GM12878 (cell line): ENCODE results near the gene ELL. TPM values are rescaled to one million over a fixed set of nuclear protein-coding genes. Genes with fewer than 3 reads are reported as not detected.

Experiments
- ATAC-seq: fragments of 200-7000 bp; cut with Tn5 transposase; 3 replicates; pipeline ENCODE4 v1.9.1; 2020; ENCODE audit warnings: mild to moderate bottlenecking, moderate library complexity
- BruUV-seq: library from RNA; stranded (reverse); fragments of 400-500 nt; replicated peaks from 2 replicates; lab custom pipeline; 2021; lab: Mats Ljungman, UMichigan
- CTCF ChIA-PET: fragments of 300-600 bp; sonication (Branson Sonifier 250); formaldehyde crosslinking; extraction: SDS; loops from one replicate; lab custom pipeline; 2021; ENCODE audit warnings: inconsistent platforms; lab: Yijun Ruan, JAX
- POLR2A ChIA-PET: fragments of 350-600 bp; formaldehyde crosslinking; extraction: SDS; loops from one replicate; lab custom pipeline; 2021; ENCODE audit warnings: inconsistent platforms; lab: Charles Lee
- RAD21 ChIA-PET: fragments of 300-600 bp; sonication (Branson Sonifier 250); formaldehyde crosslinking; loops from one replicate; lab custom pipeline; 2023; ENCODE audit warnings: antibody characterized with exemption; ENCODE audit not compliant: unreplicated experiment; lab: Charles Lee
- SMC1A ChIA-PET: fragments of 300-600 bp; sonication (Branson Sonifier 250); formaldehyde crosslinking; loops from one replicate; lab custom pipeline; 2023; ENCODE audit not compliant: unreplicated experiment, uncharacterized antibody; lab: Charles Lee
- DNase-seq: peaks from one replicate; pipeline ENCODE4 v3.0.0-alpha.2; 2011; ENCODE audit warnings: low read depth, low spot score
- FAIRE-seq: peaks from 3 replicates; lab custom pipeline; 2011; peaks lifted over from hg19 to GRCh38; lab: Jason Lieb, UNC
- H2AFZ ChIP-seq: 2 replicates; pipeline ENCODE4 v1.6.0; 2011; ENCODE audit warnings: low read depth, low read length, control low read depth; ENCODE audit not compliant: control insufficient read depth
- H3K27ac ChIP-seq: 2 replicates; pipeline ENCODE4 v1.5.1; 2011; ENCODE audit warnings: control low read depth; ENCODE audit not compliant: control insufficient read depth, insufficient read depth
- H3K27me3 ChIP-seq, 2 experiments: replicated peaks in 1 of 2; 2 replicates each; pipeline versions ENCODE4 v1.6.0 to v1.6.1; 2011; ENCODE audit warnings: low read length in 1 of 2; ENCODE audit not compliant: control insufficient read depth in 2 of 2, insufficient read depth in 2 of 2
- H3K36me3 ChIP-seq, 2 experiments: 2 replicates each; pipeline ENCODE4 v1.5.1; 2011; ENCODE audit warnings: low read length in 1 of 2; ENCODE audit not compliant: control insufficient read depth in 2 of 2, insufficient read depth in 2 of 2
- H3K4me1 ChIP-seq: 2 replicates; pipeline ENCODE4 v1.6.1; 2011; ENCODE audit warnings: mild to moderate bottlenecking, low read length, moderate library complexity, mixed read lengths; ENCODE audit not compliant: control insufficient read depth, insufficient read depth
- H3K4me2 ChIP-seq: 2 replicates; pipeline ENCODE4 v1.6.0; 2011; ENCODE audit warnings: control low read depth; ENCODE audit not compliant: control insufficient read depth, insufficient read depth
- H3K4me3 ChIP-seq: fragments of 200-600 bp; sonication (generic); 2 replicates; pipeline ENCODE4 v1.5.1; 2016
- H3K79me2 ChIP-seq: 2 replicates; pipeline ENCODE4 v1.6.0; 2011; ENCODE audit warnings: low read length; ENCODE audit not compliant: control insufficient read depth, insufficient read depth
- H3K9ac ChIP-seq: 2 replicates; pipeline ENCODE4 v1.8.0; 2011; ENCODE audit warnings: low read length, control low read depth, mixed read lengths; ENCODE audit not compliant: control insufficient read depth, insufficient read depth
- H3K9me3 ChIP-seq: replicated peaks from 3 replicates; pipeline ENCODE4 v1.5.1; 2011; ENCODE audit warnings: mild to moderate bottlenecking, low read length; ENCODE audit not compliant: control insufficient read depth, insufficient read depth
- H4K20me1 ChIP-seq: 2 replicates; pipeline ENCODE4 v1.6.0; 2011; ENCODE audit not compliant: control insufficient read depth, insufficient read depth
- BCL11A ChIP-seq: IDR thresholded peaks from 2 replicates; pipeline ENCODE4 v1.6.1; 2011; ENCODE audit warnings: low read depth, low read length
- CREM ChIP-seq: IDR thresholded peaks from 2 replicates; pipeline ENCODE4 v1.6.1; 2014; ENCODE audit warnings: antibody characterized with exemption, low read depth
- ESRRA ChIP-seq: IDR thresholded peaks from 2 replicates; pipeline ENCODE4 v1.6.1; 2012; ENCODE audit warnings: mild to moderate bottlenecking, low read length, improper control_type of control experiment
- IRF3 ChIP-seq: fragments of 450-650 bp; IDR thresholded peaks from 2 replicates; pipeline ENCODE4 v1.6.1; 2014; ENCODE audit warnings: mild to moderate bottlenecking
- MEF2A ChIP-seq: IDR thresholded peaks from 2 replicates; pipeline ENCODE4 v1.6.1; 2011; ENCODE audit warnings: low read depth, mild to moderate bottlenecking, low read length, moderate library complexity; ENCODE audit not compliant: insufficient read depth
- NBN ChIP-seq: fragments of 450-650 bp; IDR thresholded peaks from 2 replicates; pipeline ENCODE4 v1.6.1; 2016
- NFYB ChIP-seq: IDR thresholded peaks from 2 replicates; pipeline ENCODE4 v1.6.1; 2011; ENCODE audit warnings: low read depth, mild to moderate bottlenecking, low read length, improper control_type of control experiment, moderate library complexity; ENCODE audit not compliant: insufficient read depth
- PAX5 ChIP-seq: IDR thresholded peaks from 2 replicates; pipeline ENCODE4 v1.6.1; 2011; ENCODE audit warnings: low read depth, low read length, borderline replicate concordance
- POLR2A ChIP-seq: IDR thresholded peaks from 2 replicates; pipeline ENCODE4 v1.6.1; 2011; ENCODE audit warnings: low read depth, mild to moderate bottlenecking, low read length
- RFX5 ChIP-seq: IDR thresholded peaks from 2 replicates; pipeline ENCODE4 v1.6.1; 2011; ENCODE audit warnings: low read depth, low read length, improper control_type of control experiment
- SKIL ChIP-seq: fragments of 450-650 bp; IDR thresholded peaks from 2 replicates; pipeline ENCODE4 v1.6.1; 2017; ENCODE audit warnings: mild to moderate bottlenecking, low read depth, inconsistent platforms; ENCODE audit not compliant: poor library complexity, severe bottlenecking
- TAF1 ChIP-seq: IDR thresholded peaks from 2 replicates; pipeline ENCODE4 v1.6.1; 2011; ENCODE audit warnings: mild to moderate bottlenecking, low read depth, low read length, borderline replicate concordance
- WRNIP1 ChIP-seq: IDR thresholded peaks from 2 replicates; pipeline ENCODE4 v1.6.1; 2011; ENCODE audit warnings: low read depth, low read length, improper control_type of control experiment, borderline replicate concordance
- ZBTB4 ChIP-seq: fragments of 450-650 bp; formaldehyde crosslinking; IDR thresholded peaks from 2 replicates; pipeline ENCODE4 v1.4.0; 2022; ENCODE audit warnings: mild to moderate bottlenecking, moderate library complexity
- ZNF592 ChIP-seq: fragments of 450-650 bp; IDR thresholded peaks from 2 replicates; pipeline ENCODE4 v1.6.1; 2017; ENCODE audit warnings: mild to moderate bottlenecking, moderate library complexity
- WGBS: methylation state at CpG from one replicate; pipeline ENCODE4 v1.1.6; 2016; ENCODE audit warnings: low lambda C conversion rate; ENCODE audit not compliant: insufficient replicate concordance, insufficient coverage; ENCODE audit errors: missing lambda C conversion rate; 5-methylcytosine and 5-hydroxymethylcytosine counted together
- in situ Hi-C: fragments of 300-500 bp; cut with MboI; formaldehyde crosslinking; loops from 9 replicates; pipeline ENCODE4 v1.14.3; 2018; ENCODE audit warnings: mixed read lengths
- intact Hi-C: fragments of 100-400 bp; cut with micrococcal nuclease; formaldehyde crosslinking; loops from one replicate; pipeline ENCODE4 v1.14.2; 2022; ENCODE audit not compliant: unreplicated experiment
- polyA plus RNA-seq, 11 experiments: library from polyadenylated mRNA; depleted of rRNA in 4 of 11; unstranded in 6 of 11; stranded (reverse) in 5 of 11; fragments of >200 nt; fragmentation: Nextera tagmentation in 4 of 11; fragmentation: Illumina TruSeq in 1 of 11; extraction: Ambion mirVana in 4 of 11; extraction: Trizol in 1 of 11; gene quantifications; 1 replicate in 1 of 11; 2 replicates in 10 of 11; pipeline versions ENCODE4 v1.2.1 to v1.2.3, GENCODE V29; 2011 to 2016; ENCODE audit warnings: inconsistent platforms in 2 of 11, missing spikeins in 2 of 11, low read depth in 1 of 11
- total RNA-seq, 4 experiments: library from RNA; depleted of rRNA in 3 of 4; stranded (reverse); fragments of >200 nt in 3 of 4; fragmentation: Illumina TruSeq in 1 of 4; extraction: Trizol in 1 of 4; gene quantifications; 2 replicates each; pipeline versions ENCODE4 v1.2.1 to v1.2.3, GENCODE V29; 2013 to 2021

ELL gene
- total and polyA plus RNA-seq, 10 of the 15 experiments (the other 5 are each of a cell fraction or from before 2014, with no cell fraction given), result 0.91 to 25.0 (median 9.1) TPM

- intact Hi-C loops (no loop called here), in situ Hi-C loops (no loop called here)
- SMC1A ChIA-PET, result interaction anchor here (0.6 to 1.6 kb wide), 5 partner anchors 19 to 141 kb away, joined by 3 to 4 read pairs (median 4); no protein-coding TSS in a partner anchor
- no TSS peak for BruUV-seq
- Histone ChIP-seq H3K79me2 (peaks cover 55% of the 10 kb centered on the region), H3K27ac (no peak overlapping the region), H3K4me2 (peak overlapping the region; percentile 88), H2AFZ (no peak overlapping the region), H3K4me3 (peak overlapping the region; percentile 87), H3K27me3 (no peaks in the 10 kb centered on the region), H4K20me1 (no peaks in the 10 kb centered on the region), H3K36me3 (no peaks in the 10 kb centered on the region; a peak in 1 of 4 replicates), H3K9me3 (no peaks in the 10 kb centered on the region), H3K4me1 (peaks cover 53% of the 10 kb centered on the region), H3K9ac (peak overlapping the region; percentile 73)
- no peak for FAIRE-seq
- POLR2A ChIA-PET, result interaction anchor here (1.0 to 1.7 kb wide), 5 partner anchors 11 to 141 kb away, joined by 3 to 6 read pairs (median 3); no protein-coding TSS in a partner anchor
- no peak for ATAC-seq
- WGBS, result 27% methylated on average over 2 of the region's 2 CpGs
- RAD21 ChIA-PET, result interaction anchor here (1.4 kb wide), 1 partner anchor 16 kb away, joined by 3 read pairs; no protein-coding TSS in a partner anchor
- CTCF ChIA-PET, result interaction anchor here (0.9 to 2.6 kb wide), 5 partner anchors 10 to 218 kb away, joined by 3 to 9 read pairs (median 4); partner anchors contain the start of gene GDF15
- DNase-seq, result no peak
- TF ChIP-seq MEF2A (no peak), IRF3 (no peak), NBN (no peak), ZNF592 (no peak), RFX5 (no peak), ESRRA (no peak), BCL11A (no peak), ZBTB4 (CRISPR knock-in tag) (no peak), WRNIP1 (no peak), PAX5 (no peak), NFYB (no peak), CREM (no peak), SKIL (no peak), TAF1 (no peak), POLR2A (no peak)
Observed at GRCh38 chr19:18420930-18421329, 100.9 kb downstream of the ELL start.
